Adrenal gland (tissue), 12 donors: ENCODE results near the gene FUT7. TPM values are rescaled to one million over a fixed set of nuclear protein-coding genes. Genes with fewer than 3 reads are reported as not detected.

ENCODE experiments used
- DNase-seq, 7 donors: peaks; one replicate each; pipeline ENCODE4 v3.0.0-alpha.2; 2019 to 2020
- H3K27ac ChIP-seq, 5 donors: fragments of 200-600 bp; sonication (generic) in 4 of 5; 1 replicate in 3 of 5; 2 replicates in 2 of 5; pipeline versions ENCODE4 v1.5.1 to v1.8.0; 2016 to 2020; ENCODE audit warnings: mild to moderate bottlenecking in 1 of 5
- H3K27me3 ChIP-seq: fragments of 200-600 bp; 2 replicates; pipeline ENCODE4 v1.8.0; 2021
- H3K36me3 ChIP-seq, 2 donors: fragments of 200-600 bp; replicated peaks in 1 of 2; 1 replicate in 1 of 2; 2 replicates in 1 of 2; pipeline versions ENCODE4 v1.5.1 to v1.8.0; 2018 to 2022
- H3K4me1 ChIP-seq, 2 donors: fragments of 200-600 bp; replicated peaks in 1 of 2; 1 replicate in 1 of 2; 2 replicates in 1 of 2; pipeline versions ENCODE4 v1.5.1 to v1.8.0; 2018 to 2021
- H3K4me3 ChIP-seq, 4 donors: fragments of 200-600 bp; sonication (generic) in 3 of 4; one replicate each; pipeline ENCODE4 v1.5.1; 2016 to 2018
- H3K9me3 ChIP-seq, 3 donors: fragments of 200-600 bp; sonication (generic) in 1 of 3; replicated peaks in 1 of 3; 1 replicate in 2 of 3; 2 replicates in 1 of 3; pipeline versions ENCODE4 v1.5.1 to v1.8.0; 2016 to 2021
- CTCF ChIP-seq, 6 experiments: fragments of 450-650 bp in 4 of 6; fragments of 200-600 bp in 2 of 6; sonication (generic) in 1 of 6; IDR thresholded peaks; 1 replicate in 5 of 6; 2 replicates in 1 of 6; pipeline versions ENCODE4 v1.5.1 to v1.8.0; 2016 to 2021; ENCODE audit warnings: antibody characterized with exemption in 6 of 6, mild to moderate bottlenecking in 2 of 6, moderate library complexity in 1 of 6
- POLR2A ChIP-seq, 2 donors: fragments of 450-650 bp; IDR thresholded peaks; one replicate each; pipeline ENCODE4 v1.6.1; 2017; ENCODE audit warnings: antibody characterized with exemption in 2 of 2, mild to moderate bottlenecking in 2 of 2, moderate library complexity in 1 of 2
- WGBS, 4 donors: extraction: QIAGEN DNeasy Blood & Tissue Kit in 2 of 4; methylation state at CpG; one replicate each; pipeline versions ENCODE4 v1.1.5 to v1.1.7; 2013 to 2017; 5-methylcytosine and 5-hydroxymethylcytosine counted together
- intact Hi-C, 2 donors: fragments of 100-400 bp; cut with DNase I; formaldehyde crosslinking; loops; one replicate each; pipeline versions ENCODE4 v1.14.1 to v1.15.0; 2022 to 2023
- polyA plus RNA-seq, 3 donors: library from polyadenylated mRNA; stranded (reverse); fragments of 200-250 nt in 2 of 3; fragments of 350-450 nt in 1 of 3; fragmentation: Illumina TruSeq in 1 of 3; extraction: RNeasy Lipid Tissue Mini Kit (QIAGEN cat#74804) in 1 of 3; gene quantifications; one replicate each; pipeline ENCODE4 v1.2.3, GENCODE V29; 2013 to 2014
- total RNA-seq, 9 donors: library from RNA; depleted of rRNA in 4 of 9; stranded (reverse); fragments of >200 nt in 4 of 9; fragments of 120-200 nt in 1 of 9; fragmentation: NEBNext Ultra II Directional in 1 of 9; extraction: Animal tissue kit (Norgen Biotek cat#: 25700) in 1 of 9; gene quantifications; one replicate each; pipeline versions ENCODE4 v1.1.0 to v1.2.4, GENCODE V29; 2013 to 2023
- donor health status: healthy with polysubstance abuse.
- donor health status: Bipolar disorder and iron deficiency.
- donor health status: DM: yes; HTN: yes; CAD: no.
- donor health status: DM: no; HTN: no; CAD: no.
- donor health status: DM: no; HTN: no; CAD: no.
- donor health status: DM: yes; HTN: yes; CAD: no.

The FUT7 gene
- total and polyA plus RNA-seq, 12 donors: 0.11 to 0.69 (median 0.17) TPM; not detected in 5

GRCh38 chr9:137032858-137033257 is 970 bp upstream of the FUT7 start:
- Histone ChIP-seq H3K4me3 (peak overlapping the region in 1 of 4 donors; percentile 29), H3K27me3 (no peaks in the 10 kb centered on the region), H3K27ac (peak overlapping the region in 1 of 5 donors; percentile 61), H3K36me3 (no peaks in the 10 kb centered on the region), H3K9me3 (no peaks in the 10 kb centered on the region), H3K4me1 (peaks cover 9 to 28% of the 10 kb centered on the region in 2 donors)
- WGBS, 4 donors: 74 to 98% (median 76%) methylated on average over 4 to 10 of the region's 10 CpGs
- TF ChIP-seq CTCF (IDR thresholded peaks at IDR 0.05) (no peak), POLR2A (IDR thresholded peaks at IDR 0.05) (no peak)
- intact Hi-C loops: loop anchor here (5.0 kb wide), 2 partner anchors 91 to 246 kb away; partner anchors contain the start of gene FBXW5 (in 1 of the 2)
- DNase-seq: peak in 6 of 7 donors; percentile 44 to 74 (median 58)

GRCh38 chr9:137030538-137031527 is 1.1 kb downstream of the FUT7 start:
- WGBS, 4 donors: 73 to 81% (median 77%) methylated on average over 33 to 65 of the region's 65 CpGs
- no peaks in the 10 kb centered on the region for H3K27me3 ChIP-seq
- no peak for DNase-seq
- H3K4me3 ChIP-seq: no peak overlapping the region
- no peak overlapping the region for H3K27ac ChIP-seq
- no peaks in the 10 kb centered on the region for H3K36me3 ChIP-seq
- H3K9me3 ChIP-seq: no peaks in the 10 kb centered on the region
- TF ChIP-seq POLR2A (IDR thresholded peaks at IDR 0.05) (no peak), CTCF (IDR thresholded peaks at IDR 0.05) (no peak)
- peaks cover 9 to 38% of the 10 kb centered on the region in 2 donors for H3K4me1 ChIP-seq
- intact Hi-C loops: loop anchor here (5.0 kb wide), 2 partner anchors 89 to 244 kb away; partner anchors contain the start of gene FBXW5 (in 1 of the 2)

- H3K27ac ChIP-seq: no peak overlapping the region
- DNase-seq: no peak
- no peak overlapping the region for H3K4me3 ChIP-seq
- intact Hi-C loops: loop anchor here (5.0 kb wide), 2 partner anchors 88 to 243 kb away; partner anchors contain the start of gene FBXW5 (in 1 of the 2)
- WGBS, 4 donors: 47 to 78% (median 70%) methylated on average over 7 to 15 of the region's 15 CpGs
- TF ChIP-seq CTCF (IDR thresholded peaks at IDR 0.05): no peak
- no peak for TF ChIP-seq POLR2A (IDR thresholded peaks at IDR 0.05)
- peaks cover 9 to 37% of the 10 kb centered on the region in 2 donors for H3K4me1 ChIP-seq
- H3K27me3 ChIP-seq: no peaks in the 10 kb centered on the region
- H3K9me3 ChIP-seq: no peaks in the 10 kb centered on the region
- no peaks in the 10 kb centered on the region for H3K36me3 ChIP-seq
These were observed 1.9 kb downstream of the FUT7 start for GRCh38 chr9:137030006-137030405.
